Esophagus muscularis mucosa (tissue), 4 donors: Measurements from ENCODE around the gene ZNF451. TPM values are rescaled to one million over a fixed set of nuclear protein-coding genes. Genes with fewer than 3 reads are reported as not detected.

ENCODE experiments used
- DNase-seq: peaks from one replicate; pipeline ENCODE4 v3.0.0-alpha.2; 2017; ENCODE audit errors: extremely low spot score
- H3K27ac ChIP-seq, 4 donors: fragments of 200-600 bp; sonication (generic); replicated peaks in 1 of 4; 1 replicate in 3 of 4; 2 replicates in 1 of 4; pipeline ENCODE4 v1.5.1; 2016 to 2019; ENCODE audit warnings: mild to moderate bottlenecking in 1 of 4
- H3K27me3 ChIP-seq, 4 donors: fragments of 200-600 bp; sonication (generic); one replicate each; pipeline versions ENCODE4 v1.5.1 to v1.6.0; 2016 to 2019
- H3K36me3 ChIP-seq, 4 donors: fragments of 200-600 bp; sonication (generic); one replicate each; pipeline ENCODE4 v1.5.1; 2016 to 2019
- H3K4me1 ChIP-seq, 4 donors: fragments of 200-600 bp; sonication (generic); one replicate each; pipeline ENCODE4 v1.5.1; 2016 to 2019
- H3K4me3 ChIP-seq, 4 donors: fragments of 200-600 bp; sonication (generic); 1 replicate in 2 of 4; 2 replicates in 2 of 4; pipeline ENCODE4 v1.5.1; 2016 to 2019; ENCODE audit warnings: mild to moderate bottlenecking in 4 of 4, moderate library complexity in 1 of 4
- H3K9me3 ChIP-seq, 4 donors: fragments of 200-600 bp; sonication (generic); 1 replicate in 3 of 4; 2 replicates in 1 of 4; pipeline ENCODE4 v1.5.1; 2016 to 2019
- CTCF ChIP-seq, 3 experiments: fragments of 200-600 bp in 2 of 3; fragments of 450-650 bp in 1 of 3; sonication (generic) in 2 of 3; IDR thresholded peaks; one replicate each; pipeline ENCODE4 v1.5.1; 2017 to 2019; ENCODE audit warnings: antibody characterized with exemption in 3 of 3, mild to moderate bottlenecking in 2 of 3, moderate library complexity in 1 of 3
- EP300 ChIP-seq: sonication (generic); formaldehyde crosslinking; IDR thresholded peaks from one replicate; pipeline ENCODE4 v1.6.1; 2017; ENCODE audit warnings: antibody characterized with exemption
- POLR2A ChIP-seq: fragments of 450-650 bp; IDR thresholded peaks from one replicate; pipeline ENCODE4 v1.6.1; 2017; ENCODE audit warnings: antibody characterized with exemption, moderate library complexity, mild to moderate bottlenecking, low read depth
- POLR2AphosphoS5 ChIP-seq, 2 donors: sonication (generic); formaldehyde crosslinking; IDR thresholded peaks; one replicate each; pipeline ENCODE4 v1.6.1; 2017; ENCODE audit warnings: antibody characterized with exemption in 2 of 2
- WGBS: methylation state at CpG from one replicate; pipeline ENCODE4 v1.1.5; 2018; 5-methylcytosine and 5-hydroxymethylcytosine counted together
- intact Hi-C: fragments of 100-400 bp; cut with DNase I; formaldehyde crosslinking; loops from one replicate; pipeline ENCODE4 v1.15.1; 2023
- total RNA-seq, 4 donors: library from RNA; depleted of rRNA; stranded (reverse); fragments of >200 nt; gene quantifications; one replicate each; pipeline versions ENCODE4 v1.1.0 to v1.2.1, GENCODE V29; 2016

Gene ZNF451
- total RNA-seq, 4 donors from 2014 or later = 32.0 to 49.0 (median 38.0) TPM

- Histone ChIP-seq H3K27me3 (no peaks in the 10 kb centered on the region), H3K36me3 (no peaks in the 10 kb centered on the region), H3K4me1 (peaks cover 0 to 59% (median 45%) of the 10 kb centered on the region in 4 donors), H3K9me3 (no peaks in the 10 kb centered on the region), H3K27ac (peak overlapping the region; percentile 36 to 65 (median 55)), H3K4me3 (peak overlapping the region in 2 of 4 donors; percentile 3 to 7)
- 49% methylated on average over 7 of the region's 7 CpGs for WGBS
- no peak for DNase-seq
- TF ChIP-seq POLR2AphosphoS5 (IDR thresholded peaks at IDR 0.05) (peak in 1 of 2 donors; percentile 59), POLR2A (no peak), CTCF (IDR thresholded peaks at IDR 0.05) (peak in 1 of 3 experiments; percentile 33)
- intact Hi-C loops = no loop called here
Measured at GRCh38 chr6:57216235-57217101, 126.5 kb downstream of the ZNF451 start.

GRCh38 chr6:57217270-57217669 is 127.3 kb downstream of the ZNF451 start:
- no peak overlapping the region for H3K4me3 ChIP-seq
- DNase-seq = no peak
- H3K27me3 ChIP-seq = no peaks in the 10 kb centered on the region
- H3K4me1 ChIP-seq = peaks cover 0 to 51% (median 41%) of the 10 kb centered on the region in 4 donors
- 96% methylated on average over 11 of the region's 11 CpGs for WGBS
- H3K9me3 ChIP-seq = no peaks in the 10 kb centered on the region
- TF ChIP-seq POLR2AphosphoS5 (IDR thresholded peaks at IDR 0.05) = no peak
- TF ChIP-seq EP300 = no peak
- TF ChIP-seq CTCF (IDR thresholded peaks at IDR 0.05) = no peak
- TF ChIP-seq POLR2A = no peak
- intact Hi-C loops = no loop called here
- H3K36me3 ChIP-seq = no peaks in the 10 kb centered on the region
- H3K27ac ChIP-seq = peak overlapping the region; percentile 36 to 65 (median 55)

Other genes starting within 250 kb of the ZNF451 start
- 1 to 10 TPM in 3 of 4 donors, under 1 TPM in 1; 0.45 to 1.7 (median 1.5) TPM for gene BEND6, start 135.1 kb upstream of the ZNF451 start, total RNA-seq
- gene KIAA1586, start 43.5 kb upstream of the ZNF451 start, total RNA-seq = 1 to 10 TPM; 6.2 to 9.9 (median 8.7) TPM
- gene BAG2, start 82.1 kb downstream of the ZNF451 start, total RNA-seq = 10 to 100 TPM; 29.0 to 42.8 (median 39.6) TPM
- 100 to 1,000 TPM in 1 of 4 donors, 10 to 100 TPM in 3; 57.8 to 102 (median 70.3) TPM for gene RAB23, start 132.1 kb downstream of the ZNF451 start, total RNA-seq
- gene PRIM2, start 227.4 kb downstream of the ZNF451 start, total RNA-seq = 10 to 100 TPM in 1 of 4 donors, 1 to 10 TPM in 3; 6.0 to 15.0 (median 7.0) TPM